ENCODE data around the gene FBXW5. TPM values are rescaled to one million over a fixed set of nuclear protein-coding genes. Genes with fewer than 3 reads are reported as not detected.

The FBXW5 gene
- total RNA-seq, 2 experiments from 2014 or later = 81.2 to 82.1 TPM

DNA sequence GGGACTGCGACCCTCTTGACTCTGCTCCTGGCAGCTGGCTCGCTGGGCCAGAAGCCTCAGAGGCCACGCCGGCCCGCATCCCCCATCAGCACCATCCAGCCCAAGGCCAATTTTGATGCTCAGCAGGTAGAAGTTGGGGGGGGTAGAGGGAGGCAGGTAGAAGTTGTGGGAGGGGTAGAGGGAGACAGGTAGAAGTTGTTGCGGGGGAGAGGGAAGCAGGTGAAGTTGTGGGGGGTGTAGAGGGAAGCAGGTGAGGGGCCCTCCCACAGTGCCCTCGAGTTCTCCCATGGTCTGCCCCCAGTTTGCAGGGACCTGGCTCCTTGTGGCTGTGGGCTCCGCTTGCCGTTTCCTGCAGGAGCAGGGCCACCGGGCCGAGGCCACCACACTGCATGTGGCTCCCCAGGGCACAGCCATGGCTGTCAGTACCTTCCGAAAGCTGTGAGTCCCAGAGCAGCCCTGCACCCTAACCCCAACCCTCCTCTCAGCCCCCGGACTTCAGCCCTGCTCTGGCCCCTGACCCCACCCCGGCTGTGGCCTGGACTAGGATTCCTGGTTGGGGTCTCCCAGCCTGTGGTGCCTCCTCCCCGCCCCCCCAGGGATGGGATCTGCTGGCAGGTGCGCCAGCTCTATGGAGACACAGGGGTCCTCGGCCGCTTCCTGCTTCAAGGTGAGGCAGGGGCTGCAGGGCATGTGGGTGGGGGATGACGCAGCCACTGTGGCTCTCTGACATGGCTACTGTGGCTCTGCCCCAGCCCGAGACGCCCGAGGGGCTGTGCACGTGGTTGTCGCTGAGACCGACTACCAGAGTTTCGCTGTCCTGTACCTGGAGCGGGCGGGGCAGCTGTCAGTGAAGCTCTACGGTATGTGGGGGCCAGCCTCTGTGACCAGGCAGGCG, 1.0 kb upstream of the FBXW5 start:
- POLR2A ChIA-PET = no interaction called here

DNA sequence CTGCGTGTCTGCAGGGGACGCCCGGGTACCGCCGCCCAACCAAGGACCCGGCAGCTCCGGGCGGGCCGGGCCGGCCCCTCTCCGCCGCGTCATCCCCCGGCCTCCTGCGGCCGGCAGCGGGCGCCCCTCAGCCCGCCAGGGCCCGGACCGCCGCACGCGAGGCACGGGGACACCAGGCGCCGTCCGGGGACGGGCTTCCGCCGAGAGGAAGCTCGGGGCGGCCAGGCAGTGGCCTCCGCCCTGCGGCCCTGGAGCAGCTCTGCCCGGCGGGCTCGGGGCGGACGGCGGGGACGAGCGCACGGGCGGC, 373 bp downstream of the FBXW5 start:
- ChIA-PET POLR2A (interaction anchor here (0.6 to 1.0 kb wide), 3 partner anchors 42 to 82 kb away, joined by 3 to 5 read pairs (median 3); no protein-coding TSS in a partner anchor), CTCF (interaction anchor here (0.5 to 6.4 kb wide), 10 partner anchors 17 to 152 kb away, joined by 3 to 46 read pairs (median 3); no protein-coding TSS in a partner anchor)

More for the DNA sequence above, 1.0 kb upstream of the FBXW5 start:
- CTCF ChIA-PET = interaction anchor here (0.6 to 6.4 kb wide), 11 partner anchors 29 to 123 kb away, joined by 3 to 46 read pairs (median 4); partner anchors contain the start of genes ABCA2, AJM1, PAXX and PTGDS

GRCh38 chr9:136943291-136944211, 987 bp downstream of the FBXW5 start:
- ChIA-PET POLR2A (interaction anchor here (0.6 to 1.0 kb wide), 5 partner anchors 9 to 82 kb away, joined by 3 to 5 read pairs (median 3); partner anchors contain the start of gene TRAF2), CTCF (interaction anchor here (0.5 to 6.4 kb wide), 10 partner anchors 17 to 151 kb away, joined by 3 to 46 read pairs (median 3); no protein-coding TSS in a partner anchor)

- POLR2A ChIA-PET = interaction anchor here (0.7 kb wide), 2 partner anchors 8 to 57 kb away, joined by 3 to 4 read pairs; partner anchors contain the start of gene TRAF2
- CTCF ChIA-PET = interaction anchor here (0.9 to 6.4 kb wide), 3 partner anchors 93 to 99 kb away, joined by 3 to 46 read pairs (median 3); no protein-coding TSS in a partner anchor
Measured at GRCh38 chr9:136942881-136943230, 1.7 kb downstream of the FBXW5 start.

GRCh38 chr9:136942112-136942880, 2.2 kb downstream of the FBXW5 start:
- POLR2A ChIA-PET = no interaction called here

DNA sequence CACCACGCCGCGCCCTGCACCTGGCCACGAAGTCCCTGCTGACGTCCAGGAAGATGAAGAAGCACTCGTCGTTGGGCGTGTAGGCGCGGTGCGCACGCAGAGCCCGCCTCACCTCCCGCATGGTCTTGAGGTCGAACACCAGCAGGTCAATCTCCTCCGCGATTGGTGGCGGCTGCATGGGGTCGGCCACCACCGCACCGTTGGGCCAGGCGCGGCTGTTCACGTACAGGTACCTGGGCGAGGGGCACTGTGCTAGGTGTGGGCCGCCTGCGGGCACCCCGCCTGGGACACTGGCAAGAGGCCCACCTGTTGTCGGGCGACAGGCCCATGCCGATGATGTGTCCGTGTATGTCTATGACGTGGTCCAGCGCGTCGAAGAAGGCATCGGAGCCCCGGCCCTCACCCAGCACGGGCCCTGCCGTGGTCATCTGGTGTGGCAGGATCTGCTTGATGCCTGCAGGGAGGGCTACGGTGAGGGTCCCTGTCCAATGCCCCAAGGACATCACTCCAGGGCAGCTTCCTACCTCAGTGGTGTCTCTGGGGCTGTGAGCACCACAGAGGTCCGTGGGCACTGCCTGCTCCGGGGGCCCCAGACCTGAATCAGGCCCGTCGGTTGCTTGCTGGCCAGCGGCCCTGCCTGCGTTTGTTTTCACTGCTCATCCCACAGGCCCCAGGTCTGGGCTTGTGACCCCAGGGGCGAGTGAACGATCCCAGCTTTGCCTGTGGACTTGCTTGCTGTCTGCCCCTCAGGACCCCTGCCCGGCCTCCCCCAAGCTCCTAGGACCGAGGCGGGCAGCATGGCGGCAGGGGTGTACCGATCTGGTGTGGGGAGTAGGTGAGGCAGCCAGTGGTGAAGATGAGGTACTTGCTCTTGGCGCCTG, 3.1 kb downstream of the FBXW5 start:
- ChIA-PET POLR2A (no interaction called here), CTCF (interaction anchor here (1.8 kb wide), 1 partner anchor 97 kb away, joined by 3 read pairs; no protein-coding TSS in a partner anchor)

More at GRCh38 chr9:136942112-136942880, 2.2 kb downstream of the FBXW5 start:
- CTCF ChIA-PET = interaction anchor here (1.8 kb wide), 1 partner anchor 98 kb away, joined by 3 read pairs; no protein-coding TSS in a partner anchor

GRCh38 chr9:136940526-136941230, 3.9 kb downstream of the FBXW5 start:
- CTCF ChIA-PET = no interaction called here
- POLR2A ChIA-PET = no interaction called here

- ChIA-PET CTCF (no interaction called here), POLR2A (interaction anchor here (1.0 kb wide), 1 partner anchor 126 kb away, joined by 5 read pairs; no protein-coding TSS in a partner anchor)
Measured at GRCh38 chr9:136939996-136940525, 4.5 kb downstream of the FBXW5 start.

GRCh38 chr9:136939431-136939995, 5.0 kb downstream of the FBXW5 start:
- ChIA-PET POLR2A (interaction anchor here (0.9 to 1.0 kb wide), 2 partner anchors 21 to 125 kb away, joined by 3 to 5 read pairs; no protein-coding TSS in a partner anchor), CTCF (no interaction called here)

GRCh38 chr9:136937186-136938001, 7.1 kb downstream of the FBXW5 start:
- ChIA-PET POLR2A (interaction anchor here (0.6 kb wide), 2 partner anchors 22 to 52 kb away, joined by 5 read pairs; no protein-coding TSS in a partner anchor), CTCF (interaction anchor here (0.6 to 1.7 kb wide), 4 partner anchors 10 to 154 kb away, joined by 3 to 5 read pairs (median 4); no protein-coding TSS in a partner anchor)

DNA sequence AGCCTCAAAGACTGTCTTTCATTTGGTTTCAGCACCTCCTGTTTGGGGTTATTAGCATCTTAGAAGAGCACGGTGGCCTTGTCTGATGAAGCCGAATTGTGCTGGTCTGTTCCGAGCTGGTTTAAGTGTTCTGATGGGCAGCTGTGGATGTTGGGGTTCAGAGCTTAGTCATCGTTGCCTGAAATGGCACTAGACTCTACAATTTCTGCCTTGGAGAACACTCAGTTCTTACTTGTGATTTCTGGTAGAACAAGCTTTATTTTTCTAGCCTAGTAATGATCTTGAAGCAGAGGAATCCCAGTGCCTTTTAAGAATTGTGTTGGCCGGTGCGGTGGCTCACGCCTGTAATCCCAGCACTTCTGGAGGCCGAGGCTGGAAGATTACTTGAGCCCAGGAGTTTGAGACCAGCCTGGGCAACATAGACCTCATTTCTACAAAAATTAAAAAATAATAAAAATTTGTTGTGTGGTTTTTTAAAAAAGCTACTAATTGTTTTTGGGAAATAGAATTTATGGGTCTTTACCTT, 7.8 kb downstream of the FBXW5 start:
- ChIA-PET POLR2A (interaction anchor here (0.6 kb wide), 1 partner anchor 22 kb away, joined by 5 read pairs; no protein-coding TSS in a partner anchor), CTCF (interaction anchor here (0.7 to 1.7 kb wide), 2 partner anchors 10 to 80 kb away, joined by 3 to 4 read pairs; no protein-coding TSS in a partner anchor)

DNA sequence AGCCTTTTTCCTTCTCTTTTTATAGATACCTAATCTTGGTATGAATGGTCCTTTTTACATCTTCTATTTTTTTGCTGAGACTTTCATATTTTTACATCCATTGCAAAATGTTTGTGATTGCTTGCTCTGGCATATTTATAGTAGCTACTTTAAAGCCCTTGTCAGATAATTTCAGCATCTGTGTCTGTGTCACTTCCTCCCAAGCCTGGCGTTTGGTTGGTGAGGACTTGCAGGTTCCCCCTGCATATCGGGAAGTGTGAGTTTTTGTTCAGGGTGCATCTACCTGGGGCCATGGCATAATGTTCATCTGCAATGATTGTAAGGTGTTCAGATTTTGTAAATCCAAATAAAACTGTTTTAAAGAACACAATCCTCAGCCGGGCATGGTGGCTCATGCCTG, 8.9 kb downstream of the FBXW5 start:
- ChIA-PET CTCF (no interaction called here), POLR2A (no interaction called here)

GRCh38 chr9:136934277-136934676, 10.3 kb downstream of the FBXW5 start:
- ChIA-PET CTCF (no interaction called here), POLR2A (interaction anchor here (0.6 kb wide), 1 partner anchor 58 kb away, joined by 3 read pairs; the partner anchor contains the start of gene PAXX)

- ChIA-PET POLR2A (interaction anchor here (0.6 to 0.7 kb wide), 2 partner anchors 98 to 244 kb away, joined by 5 to 6 read pairs; no protein-coding TSS in a partner anchor), CTCF (interaction anchor here (0.7 to 1.2 kb wide), 2 partner anchors 45 to 89 kb away, joined by 4 to 6 read pairs; partner anchors contain the start of gene AJM1)
Measured at GRCh38 chr9:136931611-136932130, 12.9 kb downstream of the FBXW5 start.

DNA sequence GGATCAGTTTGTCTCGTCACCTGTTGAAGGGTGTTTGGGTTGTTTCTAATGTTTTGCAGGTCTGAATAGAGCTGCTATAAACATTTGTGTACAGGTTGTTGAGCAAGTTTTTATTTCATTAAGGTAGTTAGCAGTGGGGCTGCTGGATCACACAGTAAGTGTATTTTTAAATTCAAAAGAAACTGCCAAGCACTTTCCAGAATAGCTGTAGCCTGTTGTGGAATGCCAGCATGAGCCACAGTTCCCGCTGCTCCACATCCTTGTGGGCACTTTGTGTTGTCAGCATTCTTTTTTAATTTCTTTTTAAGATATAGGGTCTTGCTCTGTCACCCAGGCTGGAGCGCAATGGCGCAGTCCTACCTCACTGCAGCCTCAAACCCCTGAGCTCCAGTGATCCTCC, 14.5 kb downstream of the FBXW5 start:
- POLR2A ChIA-PET = no interaction called here
- CTCF ChIA-PET = interaction anchor here (0.8 to 1.2 kb wide), 2 partner anchors 123 to 139 kb away, joined by 3 read pairs; partner anchors contain the start of gene TMEM141

Data from activated CD8-positive, alpha-beta memory T cell treated with anti-CD3 and anti-CD28 coated beads for 36 hours (primary cell).